NT2/D1 (cell line): ENCODE results near the gene STAT5B.

Experiments used
- SUZ12 ChIP-seq: IDR thresholded peaks from 2 replicates; pipeline ENCODE4 v1.6.1; 2011; ENCODE audit not compliant: insufficient read length, insufficient read depth; ENCODE audit errors: extremely low read depth
- YY1 ChIP-seq: IDR thresholded peaks from 2 replicates; pipeline ENCODE4 v1.6.1; 2011; ENCODE audit not compliant: insufficient read length, insufficient read depth
- ZNF274 ChIP-seq: IDR thresholded peaks from 2 replicates; pipeline ENCODE4 v1.6.1; 2011; ENCODE audit warnings: mild to moderate bottlenecking, low read depth, low read length

DNA sequence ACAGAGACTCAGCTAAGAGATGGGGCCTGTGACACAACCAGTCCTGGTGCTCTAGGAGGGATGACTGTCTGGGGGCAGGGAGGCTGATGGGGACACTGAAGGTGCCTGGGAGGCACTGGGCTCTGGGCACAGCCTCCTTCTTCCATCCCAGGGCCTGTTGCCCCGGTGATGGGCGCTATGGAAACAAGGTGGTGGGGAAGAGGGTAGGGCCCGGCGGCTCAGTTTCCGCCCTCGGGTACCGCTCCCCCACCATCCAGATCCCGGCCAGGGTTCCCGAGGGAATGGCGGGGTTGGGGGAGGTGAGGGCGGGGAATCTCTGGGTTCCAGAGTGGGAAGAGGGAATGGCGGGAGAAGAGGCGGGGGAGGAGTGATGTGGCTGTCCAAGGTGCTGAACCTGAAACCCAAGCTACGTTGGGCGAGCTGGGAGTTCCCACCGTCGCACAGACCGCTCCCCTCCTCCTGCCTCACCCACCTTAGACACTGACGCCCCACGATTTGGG is 96.2 kb downstream of the STAT5B start:
- TF ChIP-seq SUZ12 (no peak), ZNF274 (no peak), YY1 (no peak)
